ENCODE results near the gene MUC20. TPM values are rescaled to one million over a fixed set of nuclear protein-coding genes. Genes with fewer than 3 reads are reported as not detected.
A peak's percentile ranks its signal among the peaks of the same experiment; 100 is the strongest.
"Not testable (repeated sequence)": the region's sequence is repeated elsewhere in the genome, so short reads cannot be mapped to it uniquely, and the experiment has no call there.

Gene MUC20
- 2.0 TPM for total RNA-seq
- long read RNA-seq, result 0 reads

- not testable (repeated sequence) for DNase-seq (ENCODE audit: low spot score)
Observed at GRCh38 chr3:195720831-195721506, at the start of gene MUC20. Gene MUC20 (plus strand): TSS chr3:195720978. CDS start chr3:195721008, 30 bp downstream.

GRCh38 chr3:195671283-195671682, 49.5 kb upstream of the MUC20 start:
- not testable (repeated sequence) for DNase-seq (ENCODE audit: low spot score)

- not testable (repeated sequence) for DNase-seq (ENCODE audit: low spot score)
Observed at GRCh38 chr3:195673711-195674110, 47.1 kb upstream of the MUC20 start.

- DNase-seq (ENCODE audit: low spot score), result not testable (repeated sequence)
Observed at GRCh38 chr3:195678391-195679015, 42.3 kb upstream of the MUC20 start.

GRCh38 chr3:195680690-195681089, 40.1 kb upstream of the MUC20 start:
- not testable (repeated sequence) for DNase-seq (ENCODE audit: low spot score)

- DNase-seq (ENCODE audit: low spot score), result not testable (repeated sequence)
Observed at GRCh38 chr3:195681458-195682103, 39.2 kb upstream of the MUC20 start.

GRCh38 chr3:195682104-195682742, 38.6 kb upstream of the MUC20 start:
- DNase-seq (ENCODE audit: low spot score), result not testable (repeated sequence)

GRCh38 chr3:195683722-195684526, 36.9 kb upstream of the MUC20 start:
- DNase-seq (ENCODE audit: low spot score), result peak; percentile 89

- DNase-seq (ENCODE audit: low spot score), result not testable (repeated sequence)
Observed at GRCh38 chr3:195684527-195685257, 36.1 kb upstream of the MUC20 start.

- DNase-seq (ENCODE audit: low spot score), result not testable (repeated sequence)
Observed at GRCh38 chr3:195686537-195687208, 34.1 kb upstream of the MUC20 start.

GRCh38 chr3:195687209-195687760, 33.5 kb upstream of the MUC20 start:
- not testable (repeated sequence) for DNase-seq (ENCODE audit: low spot score)

- not testable (repeated sequence) for DNase-seq (ENCODE audit: low spot score)
Observed at GRCh38 chr3:195688471-195689183, 32.2 kb upstream of the MUC20 start.

GRCh38 chr3:195689184-195690070, 31.4 kb upstream of the MUC20 start:
- peak; percentile 86 for DNase-seq (ENCODE audit: low spot score)

- no peak for DNase-seq (ENCODE audit: low spot score)
Observed at GRCh38 chr3:195690951-195691350, 29.8 kb upstream of the MUC20 start.

- peak; percentile 89 for DNase-seq (ENCODE audit: low spot score)
Observed at GRCh38 chr3:195691596-195692353, 29.0 kb upstream of the MUC20 start.

- no peak for DNase-seq (ENCODE audit: low spot score)
Observed at GRCh38 chr3:195692354-195692685, 28.5 kb upstream of the MUC20 start.
